Vagina (tissue), 2 donors: ENCODE measurements around the gene PEX1.

Experiments
- POLR2A ChIP-seq, 2 donors: fragments of 450-650 bp; IDR thresholded peaks; one replicate each; pipeline ENCODE4 v1.6.1; 2017; ENCODE audit warnings: antibody characterized with exemption in 2 of 2, mild to moderate bottlenecking in 2 of 2, moderate library complexity in 2 of 2
- POLR2AphosphoS5 ChIP-seq, 2 donors: sonication (generic); formaldehyde crosslinking; IDR thresholded peaks; one replicate each; pipeline ENCODE4 v1.9.0; 2017; ENCODE audit warnings: antibody characterized with exemption in 2 of 2, mild to moderate bottlenecking in 2 of 2, low read depth in 1 of 2; ENCODE audit not compliant: insufficient read depth in 1 of 2
- TF ChIP-seq, protein P1 (sequence below), 3 experiments: fragments of 450-650 bp in 2 of 3; fragments of 200-600 bp in 1 of 3; sonication (generic) in 1 of 3; IDR thresholded peaks; one replicate each; pipeline ENCODE4 v1.5.1; 2017 to 2019; ENCODE audit warnings: antibody characterized with exemption in 3 of 3, mild to moderate bottlenecking in 2 of 3, moderate library complexity in 2 of 3

DNA sequence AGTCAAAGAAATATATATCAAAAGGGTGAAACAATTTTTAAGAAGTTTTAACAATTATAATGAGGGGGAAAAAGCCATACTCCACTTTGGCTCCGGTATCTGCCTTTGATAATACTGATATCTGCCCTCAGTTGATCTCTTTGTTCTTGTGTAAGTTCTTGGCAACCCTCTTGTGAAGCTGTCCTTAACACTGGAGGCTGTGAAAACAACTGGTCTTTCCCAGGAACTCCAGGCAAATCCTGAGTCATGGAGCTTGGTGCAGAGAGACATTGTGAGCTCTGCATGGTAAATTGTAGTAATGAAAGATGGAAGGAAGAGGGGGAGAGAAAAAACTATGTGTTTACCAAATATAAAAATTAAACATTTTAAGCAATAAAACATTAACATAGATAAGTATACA, 38.7 kb downstream of the PEX1 start:
- TF ChIP-seq POLR2A (IDR thresholded peaks at IDR 0.05), result no peak
- TF ChIP-seq, protein P1, sequence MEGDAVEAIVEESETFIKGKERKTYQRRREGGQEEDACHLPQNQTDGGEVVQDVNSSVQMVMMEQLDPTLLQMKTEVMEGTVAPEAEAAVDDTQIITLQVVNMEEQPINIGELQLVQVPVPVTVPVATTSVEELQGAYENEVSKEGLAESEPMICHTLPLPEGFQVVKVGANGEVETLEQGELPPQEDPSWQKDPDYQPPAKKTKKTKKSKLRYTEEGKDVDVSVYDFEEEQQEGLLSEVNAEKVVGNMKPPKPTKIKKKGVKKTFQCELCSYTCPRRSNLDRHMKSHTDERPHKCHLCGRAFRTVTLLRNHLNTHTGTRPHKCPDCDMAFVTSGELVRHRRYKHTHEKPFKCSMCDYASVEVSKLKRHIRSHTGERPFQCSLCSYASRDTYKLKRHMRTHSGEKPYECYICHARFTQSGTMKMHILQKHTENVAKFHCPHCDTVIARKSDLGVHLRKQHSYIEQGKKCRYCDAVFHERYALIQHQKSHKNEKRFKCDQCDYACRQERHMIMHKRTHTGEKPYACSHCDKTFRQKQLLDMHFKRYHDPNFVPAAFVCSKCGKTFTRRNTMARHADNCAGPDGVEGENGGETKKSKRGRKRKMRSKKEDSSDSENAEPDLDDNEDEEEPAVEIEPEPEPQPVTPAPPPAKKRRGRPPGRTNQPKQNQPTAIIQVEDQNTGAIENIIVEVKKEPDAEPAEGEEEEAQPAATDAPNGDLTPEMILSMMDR (IDR thresholded peaks at IDR 0.05), result no peak
- TF ChIP-seq POLR2AphosphoS5 (IDR thresholded peaks at IDR 0.05; ENCODE audit: insufficient read depth in 1 of 2, low read depth in 1 of 2), result no peak
